ENCODE data around the gene FANCI.

FANCI gene

GRCh38 chr15:89205991-89206585, 37.7 kb upstream of the FANCI start:
- POLR2A ChIA-PET (ENCODE audit: low non-redundant PET), result interaction anchor here (1.3 kb wide), 1 partner anchor 38 kb away, joined by 6 read pairs; the partner anchor contains the start of gene FANCI
- no peak for DNase-seq (ENCODE audit: low spot score)
- CTCF ChIA-PET, result interaction anchor here (0.5 to 1.7 kb wide), 32 partner anchors 8 to 1123 kb away, joined by 3 to 20 read pairs (median 5); partner anchors contain the start of gene FANCI
- no peak overlapping the region for H3K27ac ChIP-seq
- no peak for TF ChIP-seq CTCF (conservative IDR thresholded peaks at IDR 0.05; ENCODE audit: low read depth)

- TF ChIP-seq CTCF (conservative IDR thresholded peaks at IDR 0.05; ENCODE audit: low read depth), result peak; percentile 99
- H3K27ac ChIP-seq, result no peak overlapping the region
- peak; percentile 91 for DNase-seq (ENCODE audit: low spot score)
- CTCF ChIA-PET, result interaction anchor here (0.5 to 1.7 kb wide), 42 partner anchors 9 to 1124 kb away, joined by 3 to 20 read pairs (median 4); partner anchors contain the start of genes ABHD2 and FANCI
- POLR2A ChIA-PET (ENCODE audit: low non-redundant PET), result interaction anchor here (1.3 kb wide), 1 partner anchor 37 kb away, joined by 6 read pairs; the partner anchor contains the start of gene FANCI
Observed at GRCh38 chr15:89206908-89207331, 36.9 kb upstream of the FANCI start.

DNA sequence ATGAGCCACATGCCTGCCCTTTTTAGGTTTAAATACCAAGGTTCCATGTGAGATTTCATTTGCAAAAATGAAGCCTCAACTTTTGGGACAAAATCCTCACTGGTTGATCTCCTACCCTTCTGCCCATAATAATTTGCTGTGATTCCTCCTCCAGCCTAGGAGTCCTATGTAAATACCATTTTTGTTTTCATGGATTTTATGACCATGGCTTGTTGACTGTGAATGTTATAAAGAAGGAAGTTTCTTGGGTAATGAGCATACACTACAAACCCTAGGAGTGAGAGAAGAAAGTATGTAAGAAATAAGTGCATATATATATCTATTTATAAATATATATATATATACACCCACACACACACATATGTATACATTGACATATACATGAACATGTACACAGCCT, 35.5 kb upstream of the FANCI start:
- POLR2A ChIA-PET (ENCODE audit: low non-redundant PET), result no interaction called here
- CTCF ChIA-PET, result no interaction called here
- DNase-seq (ENCODE audit: low spot score), result no peak
- no peak for TF ChIP-seq CTCF (conservative IDR thresholded peaks at IDR 0.05; ENCODE audit: low read depth)
- no peak overlapping the region for H3K27ac ChIP-seq

GRCh38 chr15:89209057-89209456, 34.7 kb upstream of the FANCI start:
- TF ChIP-seq CTCF (conservative IDR thresholded peaks at IDR 0.05; ENCODE audit: low read depth), result no peak
- ChIA-PET CTCF (interaction anchor here (0.6 to 0.7 kb wide), 3 partner anchors 75 to 231 kb away, joined by 4 read pairs; no protein-coding TSS in a partner anchor), POLR2A (ENCODE audit: low non-redundant PET) (no interaction called here)
- H3K27ac ChIP-seq, result no peak overlapping the region
- no peak for DNase-seq (ENCODE audit: low spot score)

GRCh38 chr15:89211678-89212170, 32.1 kb upstream of the FANCI start:
- H3K27ac ChIP-seq, result no peak overlapping the region
- no peak for TF ChIP-seq CTCF (conservative IDR thresholded peaks at IDR 0.05; ENCODE audit: low read depth)
- CTCF ChIA-PET, result no interaction called here
- POLR2A ChIA-PET (ENCODE audit: low non-redundant PET), result interaction anchor here (0.7 kb wide), 1 partner anchor 11 kb away, joined by 6 read pairs; no protein-coding TSS in a partner anchor
- no peak for DNase-seq (ENCODE audit: low spot score)

GRCh38 chr15:89215627-89216026, 28.2 kb upstream of the FANCI start:
- ChIA-PET CTCF (interaction anchor here (0.9 kb wide), 1 partner anchor 9 kb away, joined by 9 read pairs; no protein-coding TSS in a partner anchor), POLR2A (ENCODE audit: low non-redundant PET) (no interaction called here)
- no peak for DNase-seq (ENCODE audit: low spot score)
- no peak overlapping the region for H3K27ac ChIP-seq
- TF ChIP-seq CTCF (conservative IDR thresholded peaks at IDR 0.05; ENCODE audit: low read depth), result no peak
